ENCODE data around the gene CHSY3.

Gene CHSY3

DNA sequence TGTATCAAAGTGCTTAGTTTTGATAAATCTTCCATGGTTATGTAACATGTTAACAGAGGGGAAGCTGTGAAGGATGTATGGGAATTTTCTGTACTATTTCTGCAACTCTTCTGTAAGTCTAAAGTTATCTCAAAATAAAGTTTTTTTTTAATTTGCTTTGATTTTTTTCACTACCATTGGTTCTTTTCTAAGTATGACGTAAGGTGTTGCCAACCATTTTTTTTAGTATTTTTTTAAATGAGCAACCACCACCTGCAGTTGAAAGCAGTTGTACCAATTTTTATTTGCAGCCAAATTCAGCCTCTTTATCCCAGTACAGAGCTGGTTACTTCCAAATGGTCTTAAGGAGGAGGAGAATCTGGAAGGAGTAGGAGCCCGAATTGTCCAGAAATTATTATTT lies 192.2 kb downstream of the CHSY3 start:
- no peak overlapping the region for H3K27ac ChIP-seq
- TF ChIP-seq ZFX (IDR thresholded peaks at IDR 0.05; ENCODE audit: borderline replicate concordance) (no peak), CTCF (IDR thresholded peaks at IDR 0.05) (no peak)

GRCh38 chr5:130099008-130099407 lies 194.7 kb downstream of the CHSY3 start:
- H3K27ac ChIP-seq, result no peak overlapping the region
- TF ChIP-seq CTCF (IDR thresholded peaks at IDR 0.05), result no peak
- no peak for TF ChIP-seq ZFX (IDR thresholded peaks at IDR 0.05; ENCODE audit: borderline replicate concordance)

- H3K27ac ChIP-seq, result no peak overlapping the region
- no peak for TF ChIP-seq CTCF (IDR thresholded peaks at IDR 0.05)
- no peak for TF ChIP-seq ZFX (IDR thresholded peaks at IDR 0.05; ENCODE audit: borderline replicate concordance)
Observed at GRCh38 chr5:130102375-130102774, 198.1 kb downstream of the CHSY3 start.

GRCh38 chr5:130102960-130103359 lies 198.7 kb downstream of the CHSY3 start:
- TF ChIP-seq CTCF (IDR thresholded peaks at IDR 0.05) (no peak), ZFX (IDR thresholded peaks at IDR 0.05; ENCODE audit: borderline replicate concordance) (no peak)
- no peak overlapping the region for H3K27ac ChIP-seq

DNA sequence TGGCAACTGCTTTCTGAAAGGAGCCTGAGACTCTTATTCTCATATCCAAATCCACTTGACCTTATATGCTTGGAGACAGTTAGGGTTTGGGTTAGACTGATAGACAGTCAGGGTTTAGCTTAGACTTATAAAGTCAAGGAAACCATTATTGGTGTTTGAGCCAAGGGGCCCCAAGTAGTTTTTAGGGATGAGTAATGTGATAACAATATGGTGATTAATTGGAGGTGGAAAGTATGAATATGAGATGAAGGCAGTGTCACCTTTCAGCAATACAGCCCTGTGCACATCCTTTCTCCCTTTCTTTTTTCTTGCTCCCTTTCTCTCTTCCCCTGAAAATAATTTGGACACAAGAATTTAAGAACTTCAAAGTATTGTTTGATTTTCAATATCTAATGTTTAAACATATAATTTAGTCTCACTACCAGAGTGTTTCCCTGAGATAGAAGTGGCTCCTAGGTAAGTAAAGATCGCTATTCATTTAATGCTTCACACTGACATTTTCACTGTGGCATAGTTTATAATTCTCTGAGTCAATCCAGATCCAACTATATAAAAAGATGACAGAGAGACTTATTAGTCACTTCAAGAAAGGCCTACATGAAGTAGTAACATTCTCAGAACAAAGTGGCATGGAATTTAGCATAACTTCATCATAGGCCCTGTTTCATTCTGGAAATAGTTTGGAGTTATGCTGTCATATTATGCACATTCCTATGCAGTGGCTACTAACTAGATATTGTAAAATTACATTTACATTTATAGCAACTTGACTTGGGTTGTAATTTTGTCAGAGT lies 200.8 kb downstream of the CHSY3 start:
- TF ChIP-seq CTCF (IDR thresholded peaks at IDR 0.05) (no peak), ZFX (IDR thresholded peaks at IDR 0.05; ENCODE audit: borderline replicate concordance) (no peak)
- H3K27ac ChIP-seq, result no peak overlapping the region

DNA sequence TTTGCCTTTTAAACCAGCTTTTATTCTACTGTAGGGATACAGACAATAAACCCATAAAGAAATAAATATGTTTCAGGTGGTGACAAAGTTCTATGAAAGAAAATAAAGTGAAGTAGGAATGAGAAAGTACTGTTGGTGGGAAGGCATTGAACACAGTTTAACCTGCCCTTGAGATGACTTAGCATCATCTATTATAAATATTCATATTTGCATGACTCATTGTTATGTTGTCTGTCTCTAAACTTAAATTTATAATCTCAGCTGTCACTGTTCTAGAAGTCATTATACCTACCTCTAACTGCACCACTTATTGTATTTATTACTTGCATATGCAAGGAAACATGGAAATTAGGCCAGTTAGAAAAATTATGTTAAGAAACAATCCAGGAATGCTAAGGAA lies 202.2 kb downstream of the CHSY3 start:
- TF ChIP-seq CTCF (IDR thresholded peaks at IDR 0.05) (no peak), ZFX (IDR thresholded peaks at IDR 0.05; ENCODE audit: borderline replicate concordance) (no peak)
- H3K27ac ChIP-seq, result no peak overlapping the region

GRCh38 chr5:130109152-130109551 lies 204.9 kb downstream of the CHSY3 start:
- no peak overlapping the region for H3K27ac ChIP-seq
- TF ChIP-seq ZFX (IDR thresholded peaks at IDR 0.05; ENCODE audit: borderline replicate concordance) (no peak), CTCF (IDR thresholded peaks at IDR 0.05) (peak; percentile 76)

Measured in 22Rv1 (cell line).